ENCODE data around the gene DDX56. TPM values are rescaled to one million over a fixed set of nuclear protein-coding genes. Genes with fewer than 3 reads are reported as not detected.

The DDX56 gene
- total RNA-seq, 1 experiment from 2014 or later, result 83.1 TPM

- TF ChIP-seq E2F1 (CRISPR knock-in tag; IDR thresholded peaks at IDR 0.05) (0 out of 2 replicates have a peak, but pooled peaks have one; percentile 67), ATF1 (CRISPR knock-in tag; IDR thresholded peaks at IDR 0.05) (no peak; the same call in 1 of the 2 replicates), HMGXB4 (CRISPR knock-in tag; IDR thresholded peaks at IDR 0.05) (no peak), CREM (CRISPR knock-in tag; IDR thresholded peaks at IDR 0.05) (peak; percentile 98), STAT6 (CRISPR knock-in tag; conservative IDR thresholded peaks at IDR 0.05; ENCODE audit: low read depth) (no peak), ZNF219 (CRISPR knock-in tag; IDR thresholded peaks at IDR 0.05; ENCODE audit: borderline replicate concordance) (no peak), ZMAT4 (CRISPR knock-in tag; IDR thresholded peaks at IDR 0.05) (no peak), CDX4 (CRISPR knock-in tag; IDR thresholded peaks at IDR 0.05; ENCODE audit: borderline replicate concordance) (no peak), TEAD4 (CRISPR knock-in tag; IDR thresholded peaks at IDR 0.05) (no peak), ZNF425 (CRISPR knock-in tag; conservative IDR thresholded peaks at IDR 0.05) (no peak), RORB (CRISPR knock-in tag; IDR thresholded peaks at IDR 0.05) (no peak), GABPB1 (CRISPR knock-in tag; IDR thresholded peaks at IDR 0.05) (no peak; the same call in 1 of the 2 replicates), SP1 (CRISPR knock-in tag; conservative IDR thresholded peaks at IDR 0.05) (peak; percentile 90)
These were observed 32.8 kb upstream of the DDX56 start, which contains the start of gene OGDH (continued) for GRCh38 chr7:44606341-44607140.

GRCh38 chr7:44604941-44605340 lies 31.2 kb upstream of the DDX56 start:
- CTCF ChIA-PET, result no interaction called here
- TF ChIP-seq ZNF425 (CRISPR knock-in tag; conservative IDR thresholded peaks at IDR 0.05) (no peak), CDX4 (CRISPR knock-in tag; IDR thresholded peaks at IDR 0.05; ENCODE audit: borderline replicate concordance) (no peak), RELA (CRISPR knock-in tag; IDR thresholded peaks at IDR 0.05; ENCODE audit: borderline replicate concordance) (no peak), KAT7 (CRISPR knock-in tag; IDR thresholded peaks at IDR 0.05; ENCODE audit: borderline replicate concordance) (no peak), MLX (CRISPR knock-in tag; IDR thresholded peaks at IDR 0.05) (no peak), HMGA2 (CRISPR knock-in tag; IDR thresholded peaks at IDR 0.05) (no peak), JUN (CRISPR knock-in tag; IDR thresholded peaks at IDR 0.05) (no peak), ZNF219 (CRISPR knock-in tag; IDR thresholded peaks at IDR 0.05; ENCODE audit: borderline replicate concordance) (no peak)
- peaks cover 4% of the 10 kb centered on the region for H3K27me3 Mint-ChIP-seq (ENCODE audit: low read depth)
- H3K9me3 Mint-ChIP-seq, result no peaks in the 10 kb centered on the region
- POLR2A ChIA-PET, result no interaction called here
- no peaks in the 10 kb centered on the region for H3K36me3 Mint-ChIP-seq
- ATAC-seq, result no peak
- peak overlapping the region; percentile 22 for H3K4me3 Mint-ChIP-seq
- no peak overlapping the region; the same call in 1 of the 2 replicates for H3K27ac Mint-ChIP-seq
- DNase-seq (ENCODE audit: low spot score), result no peak
- H3K4me1 Mint-ChIP-seq, result peaks cover 15% of the 10 kb centered on the region

All from WTC11 (cell line).